ENCODE data around the gene TAF11L2. TPM values are rescaled to one million over a fixed set of nuclear protein-coding genes. Genes with fewer than 3 reads are reported as not detected.
"Not testable (repeated sequence)": the region's sequence is repeated elsewhere in the genome, so short reads cannot be mapped to it uniquely, and the experiment has no call there.

The TAF11L2 gene
- polyA plus RNA-seq, 1 donor (not counting 4 experiments of a cell fraction or from before 2014, with no cell fraction given): not detected

DNA sequence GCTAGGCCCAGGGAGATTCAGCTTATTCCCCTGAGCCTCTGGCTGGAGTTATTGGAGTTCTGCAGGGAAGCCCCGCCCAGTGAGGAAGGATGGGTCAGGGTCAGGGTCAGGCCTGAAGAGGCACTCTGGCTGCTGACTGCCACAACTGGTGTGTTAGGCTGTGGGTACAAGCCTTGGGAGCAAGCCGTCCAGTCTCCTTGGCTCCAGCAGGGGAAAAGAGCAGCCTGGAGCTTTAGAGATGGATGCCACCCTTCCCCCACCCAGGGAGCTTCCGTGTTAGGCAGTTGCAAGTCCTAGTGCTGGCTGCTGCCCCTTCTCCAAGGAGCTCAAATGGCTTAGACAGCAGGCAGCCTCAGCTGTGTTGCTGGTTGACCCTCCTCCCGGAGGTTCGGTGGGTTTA lies 34.4 kb upstream of the TAF11L2 start:
- FAIRE-seq: no peak

DNA sequence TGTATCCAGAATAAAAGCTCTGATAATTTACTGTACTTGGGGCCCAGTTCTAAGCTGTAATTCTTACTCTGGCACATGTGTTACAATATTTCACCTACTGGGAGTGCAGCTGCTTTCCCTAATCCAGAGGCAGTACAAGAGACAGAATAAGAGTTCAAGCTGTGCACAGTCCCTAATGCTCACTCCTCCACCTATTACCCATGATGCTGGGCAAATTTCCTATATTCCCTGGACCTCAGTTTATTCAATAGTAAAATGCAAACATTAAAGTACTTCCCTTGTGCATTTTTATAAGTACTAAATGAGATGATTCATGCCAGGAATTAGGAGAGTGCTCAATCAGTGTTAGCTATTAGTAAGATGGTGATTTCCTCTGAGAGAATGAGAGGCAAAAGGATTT lies 28.0 kb upstream of the TAF11L2 start:
- no peaks in the 10 kb centered on the region for H3K4me1 ChIP-seq (ENCODE audit: control insufficient read depth, extremely low read depth, insufficient read depth, low read length)
- no peaks in the 10 kb centered on the region for H4K20me1 ChIP-seq (ENCODE audit: control insufficient read depth, extremely low read depth, insufficient read depth, low read length)
- H3K9me3 ChIP-seq (ENCODE audit: control insufficient read depth, low read depth, low read length): no peaks in the 10 kb centered on the region
- no peak overlapping the region for H3K4me2 ChIP-seq (ENCODE audit: control insufficient read depth, extremely low read depth, insufficient read depth, low read depth, low read length)
- H3K27ac ChIP-seq (ENCODE audit: control insufficient read depth, insufficient read depth, low read length): no peak overlapping the region
- TF ChIP-seq, protein P1, sequence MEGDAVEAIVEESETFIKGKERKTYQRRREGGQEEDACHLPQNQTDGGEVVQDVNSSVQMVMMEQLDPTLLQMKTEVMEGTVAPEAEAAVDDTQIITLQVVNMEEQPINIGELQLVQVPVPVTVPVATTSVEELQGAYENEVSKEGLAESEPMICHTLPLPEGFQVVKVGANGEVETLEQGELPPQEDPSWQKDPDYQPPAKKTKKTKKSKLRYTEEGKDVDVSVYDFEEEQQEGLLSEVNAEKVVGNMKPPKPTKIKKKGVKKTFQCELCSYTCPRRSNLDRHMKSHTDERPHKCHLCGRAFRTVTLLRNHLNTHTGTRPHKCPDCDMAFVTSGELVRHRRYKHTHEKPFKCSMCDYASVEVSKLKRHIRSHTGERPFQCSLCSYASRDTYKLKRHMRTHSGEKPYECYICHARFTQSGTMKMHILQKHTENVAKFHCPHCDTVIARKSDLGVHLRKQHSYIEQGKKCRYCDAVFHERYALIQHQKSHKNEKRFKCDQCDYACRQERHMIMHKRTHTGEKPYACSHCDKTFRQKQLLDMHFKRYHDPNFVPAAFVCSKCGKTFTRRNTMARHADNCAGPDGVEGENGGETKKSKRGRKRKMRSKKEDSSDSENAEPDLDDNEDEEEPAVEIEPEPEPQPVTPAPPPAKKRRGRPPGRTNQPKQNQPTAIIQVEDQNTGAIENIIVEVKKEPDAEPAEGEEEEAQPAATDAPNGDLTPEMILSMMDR (optimal IDR thresholded peaks at IDR 0.05 in 1 of 3, IDR thresholded peaks at IDR 0.05 in 1 of 3, conservative IDR thresholded peaks at IDR 0.05 in 1 of 3; ENCODE audit: extremely low read depth in 1 of 3, insufficient read depth in 2 of 3, low read length in 3 of 3): no peak
- no peak for TF ChIP-seq EZH2 (IDR thresholded peaks at IDR 0.05; ENCODE audit: low read length)
- no peaks in the 10 kb centered on the region for H3K9me1 ChIP-seq (ENCODE audit: control insufficient read depth, extremely low read depth, insufficient read depth, low read length)
- dilution Hi-C loops (cut with MboI; ENCODE audit: extremely low pct_ligation_motif_present, low sequenced_read_pairs): no loop called here
- no peak for DNase-seq (ENCODE audit: low read depth, low spot score)
- no peak overlapping the region for H3K9ac ChIP-seq (ENCODE audit: control insufficient read depth, extremely low read depth, insufficient read depth, low read length)
- no peaks in the 10 kb centered on the region for H3K27me3 ChIP-seq (ENCODE audit: control insufficient read depth, extremely low read depth, insufficient read depth, low read length)
- no peaks in the 10 kb centered on the region for H3K79me2 ChIP-seq (ENCODE audit: control insufficient read depth, insufficient read depth, low read length)
- no peaks in the 10 kb centered on the region for H3K36me3 ChIP-seq (ENCODE audit: control insufficient read depth in 2 of 2, extremely low read depth in 1 of 2, insufficient read depth in 2 of 2, low read length in 2 of 2)
- FAIRE-seq: no peak
- no peak overlapping the region for H2AFZ ChIP-seq (ENCODE audit: control insufficient read depth, low read length)
- no peak overlapping the region for H3K4me3 ChIP-seq (ENCODE audit: control insufficient read depth in 2 of 3, extremely low read depth in 1 of 3, insufficient read depth in 2 of 3, low read depth in 1 of 3, low read length in 3 of 3)

More for the DNA sequence above, 34.4 kb upstream of the TAF11L2 start:
- H3K27ac ChIP-seq (ENCODE audit: control insufficient read depth, insufficient read depth, low read length): no peak overlapping the region
- dilution Hi-C loops (cut with MboI; ENCODE audit: extremely low pct_ligation_motif_present, low sequenced_read_pairs): no loop called here
- H3K9me1 ChIP-seq (ENCODE audit: control insufficient read depth, extremely low read depth, insufficient read depth, low read length): no peaks in the 10 kb centered on the region
- DNase-seq (ENCODE audit: low read depth, low spot score): no peak
- H3K79me2 ChIP-seq (ENCODE audit: control insufficient read depth, insufficient read depth, low read length): no peaks in the 10 kb centered on the region
- H4K20me1 ChIP-seq (ENCODE audit: control insufficient read depth, extremely low read depth, insufficient read depth, low read length): no peaks in the 10 kb centered on the region
- H3K4me2 ChIP-seq (ENCODE audit: control insufficient read depth, extremely low read depth, insufficient read depth, low read depth, low read length): no peak overlapping the region
- TF ChIP-seq, protein P1 (optimal IDR thresholded peaks at IDR 0.05 in 1 of 3, IDR thresholded peaks at IDR 0.05 in 1 of 3, conservative IDR thresholded peaks at IDR 0.05 in 1 of 3; ENCODE audit: extremely low read depth in 1 of 3, insufficient read depth in 2 of 3, low read length in 3 of 3): no peak
- TF ChIP-seq EZH2 (IDR thresholded peaks at IDR 0.05; ENCODE audit: low read length): no peak
- no peak overlapping the region for H3K9ac ChIP-seq (ENCODE audit: control insufficient read depth, extremely low read depth, insufficient read depth, low read length)
- no peaks in the 10 kb centered on the region for H3K9me3 ChIP-seq (ENCODE audit: control insufficient read depth, low read depth, low read length)
- H2AFZ ChIP-seq (ENCODE audit: control insufficient read depth, low read length): no peak overlapping the region
- H3K4me3 ChIP-seq (ENCODE audit: control insufficient read depth in 2 of 3, extremely low read depth in 1 of 3, insufficient read depth in 2 of 3, low read depth in 1 of 3, low read length in 3 of 3): no peak overlapping the region
- no peaks in the 10 kb centered on the region for H3K36me3 ChIP-seq (ENCODE audit: control insufficient read depth in 2 of 2, extremely low read depth in 1 of 2, insufficient read depth in 2 of 2, low read length in 2 of 2)
- H3K4me1 ChIP-seq (ENCODE audit: control insufficient read depth, extremely low read depth, insufficient read depth, low read length): no peaks in the 10 kb centered on the region
- H3K27me3 ChIP-seq (ENCODE audit: control insufficient read depth, extremely low read depth, insufficient read depth, low read length): no peaks in the 10 kb centered on the region

DNA sequence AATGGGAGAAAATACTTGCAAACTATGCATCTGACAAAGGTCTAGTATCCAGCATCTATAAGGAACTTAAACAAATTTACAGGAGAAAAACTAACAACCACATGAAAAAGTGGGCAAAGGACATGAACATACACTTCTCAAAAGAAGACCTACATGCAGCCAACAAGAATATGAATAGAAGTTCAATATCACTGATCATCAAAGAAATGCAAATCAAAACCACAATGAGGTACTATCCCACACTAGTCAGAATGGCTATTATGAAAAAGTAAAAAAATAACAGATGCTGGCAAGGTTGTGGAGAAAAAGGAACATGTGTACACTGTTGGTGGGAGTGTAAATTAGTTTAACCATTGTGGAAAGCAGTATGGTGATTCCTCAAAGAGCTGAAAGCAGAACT lies 23.0 kb upstream of the TAF11L2 start:
- H3K4me2 ChIP-seq (ENCODE audit: control insufficient read depth, extremely low read depth, insufficient read depth, low read depth, low read length); DNase-seq (ENCODE audit: low read depth, low spot score); H3K4me3 ChIP-seq (ENCODE audit: control insufficient read depth in 2 of 3, extremely low read depth in 1 of 3, insufficient read depth in 2 of 3, low read depth in 1 of 3, low read length in 3 of 3); H3K79me2 ChIP-seq (ENCODE audit: control insufficient read depth, insufficient read depth, low read length); H3K36me3 ChIP-seq (ENCODE audit: control insufficient read depth in 2 of 2, extremely low read depth in 1 of 2, insufficient read depth in 2 of 2, low read length in 2 of 2); FAIRE-seq; H3K9me1 ChIP-seq (ENCODE audit: control insufficient read depth, extremely low read depth, insufficient read depth, low read length); H3K9me3 ChIP-seq (ENCODE audit: control insufficient read depth, low read depth, low read length); H3K4me1 ChIP-seq (ENCODE audit: control insufficient read depth, extremely low read depth, insufficient read depth, low read length); H3K27ac ChIP-seq (ENCODE audit: control insufficient read depth, insufficient read depth, low read length); dilution Hi-C loops (cut with MboI; ENCODE audit: extremely low pct_ligation_motif_present, low sequenced_read_pairs); H2AFZ ChIP-seq (ENCODE audit: control insufficient read depth, low read length); H4K20me1 ChIP-seq (ENCODE audit: control insufficient read depth, extremely low read depth, insufficient read depth, low read length); H3K27me3 ChIP-seq (ENCODE audit: control insufficient read depth, extremely low read depth, insufficient read depth, low read length); H3K9ac ChIP-seq (ENCODE audit: control insufficient read depth, extremely low read depth, insufficient read depth, low read length): not testable (repeated sequence)
